ENCODE measurements around the gene RGS3.

The RGS3 gene

GRCh38 chr9:113600023-113600823 lies 136.7 kb downstream of the RGS3 start:
- H3K9ac ChIP-seq (ENCODE audit: low read length) = no peak overlapping the region
- H3K4me2 ChIP-seq (ENCODE audit: low read depth, low read length) = no peak overlapping the region
- no peak for DNase-seq
- no peaks in the 10 kb centered on the region for H3K9me2 ChIP-seq (replicated peaks; ENCODE audit: insufficient read depth, low read length)
- no peaks in the 10 kb centered on the region for H3K36me3 ChIP-seq (replicated peaks; ENCODE audit: insufficient read depth, low read length)
- H3K4me1 ChIP-seq (ENCODE audit: low read length) = no peaks in the 10 kb centered on the region
- H3K27ac ChIP-seq (ENCODE audit: low read length) = no peak overlapping the region
- TF ChIP-seq EZH2 (optimal IDR thresholded peaks at IDR 0.05; ENCODE audit: low read depth, low read length) = no peak
- TF ChIP-seq EZH2phosphoT487 (IDR thresholded peaks at IDR 0.05; ENCODE audit: low read length) = no peak
- TF ChIP-seq CTCF (IDR thresholded peaks at IDR 0.05; ENCODE audit: low read length) = no peak
- H2AFZ ChIP-seq (ENCODE audit: low read length) = no peak overlapping the region
- H3K27me3 ChIP-seq (replicated peaks; ENCODE audit: insufficient read depth, low read length) = no peaks in the 10 kb centered on the region
- no peaks in the 10 kb centered on the region for H3K9me3 ChIP-seq (replicated peaks; ENCODE audit: insufficient read depth, low read length)
- H3K79me2 ChIP-seq (ENCODE audit: low read length) = no peaks in the 10 kb centered on the region
- no peak overlapping the region for H3K4me3 ChIP-seq (ENCODE audit: low read length)
- H3F3A ChIP-seq (ENCODE audit: insufficient read depth, low read length) = no peaks in the 10 kb centered on the region
- H4K20me1 ChIP-seq (ENCODE audit: insufficient read depth, low read length) = no peaks in the 10 kb centered on the region

GRCh38 chr9:113600871-113601614 lies 137.5 kb downstream of the RGS3 start:
- H3K4me1 ChIP-seq (ENCODE audit: low read length) = no peaks in the 10 kb centered on the region

GRCh38 chr9:113601656-113602055 lies 138.1 kb downstream of the RGS3 start:
- Histone ChIP-seq H3K36me3 (replicated peaks; ENCODE audit: insufficient read depth, low read length) (no peaks in the 10 kb centered on the region), H2AFZ (ENCODE audit: low read length) (no peak overlapping the region), H3K4me3 (ENCODE audit: low read length) (no peak overlapping the region), H3K9me2 (replicated peaks; ENCODE audit: insufficient read depth, low read length) (no peaks in the 10 kb centered on the region), H4K20me1 (ENCODE audit: insufficient read depth, low read length) (no peaks in the 10 kb centered on the region), H3K27me3 (replicated peaks; ENCODE audit: insufficient read depth, low read length) (no peaks in the 10 kb centered on the region), H3K4me1 (ENCODE audit: low read length) (no peaks in the 10 kb centered on the region), H3K9ac (ENCODE audit: low read length) (no peak overlapping the region), H3K4me2 (ENCODE audit: low read depth, low read length) (no peak overlapping the region), H3K9me3 (replicated peaks; ENCODE audit: insufficient read depth, low read length) (no peaks in the 10 kb centered on the region), H3K79me2 (ENCODE audit: low read length) (no peaks in the 10 kb centered on the region), H3F3A (ENCODE audit: insufficient read depth, low read length) (no peaks in the 10 kb centered on the region), H3K27ac (ENCODE audit: low read length) (no peak overlapping the region)
- DNase-seq = no peak
- TF ChIP-seq EZH2phosphoT487 (IDR thresholded peaks at IDR 0.05; ENCODE audit: low read length) (no peak), EZH2 (optimal IDR thresholded peaks at IDR 0.05; ENCODE audit: low read depth, low read length) (no peak), CTCF (IDR thresholded peaks at IDR 0.05; ENCODE audit: low read length) (no peak)

More at GRCh38 chr9:113600871-113601614, 137.5 kb downstream of the RGS3 start:
- Histone ChIP-seq H3K27ac (ENCODE audit: low read length) (no peak overlapping the region), H3K4me2 (ENCODE audit: low read depth, low read length) (no peak overlapping the region), H3F3A (ENCODE audit: insufficient read depth, low read length) (no peaks in the 10 kb centered on the region), H4K20me1 (ENCODE audit: insufficient read depth, low read length) (no peaks in the 10 kb centered on the region), H2AFZ (ENCODE audit: low read length) (no peak overlapping the region), H3K36me3 (replicated peaks; ENCODE audit: insufficient read depth, low read length) (no peaks in the 10 kb centered on the region), H3K9me2 (replicated peaks; ENCODE audit: insufficient read depth, low read length) (no peaks in the 10 kb centered on the region), H3K27me3 (replicated peaks; ENCODE audit: insufficient read depth, low read length) (no peaks in the 10 kb centered on the region), H3K9ac (ENCODE audit: low read length) (no peak overlapping the region), H3K9me3 (replicated peaks; ENCODE audit: insufficient read depth, low read length) (no peaks in the 10 kb centered on the region), H3K4me3 (ENCODE audit: low read length) (no peak overlapping the region), H3K79me2 (ENCODE audit: low read length) (no peaks in the 10 kb centered on the region)
- no peak for DNase-seq
- TF ChIP-seq CTCF (IDR thresholded peaks at IDR 0.05; ENCODE audit: low read length) = no peak
- no peak for TF ChIP-seq EZH2phosphoT487 (IDR thresholded peaks at IDR 0.05; ENCODE audit: low read length)
- no peak for TF ChIP-seq EZH2 (optimal IDR thresholded peaks at IDR 0.05; ENCODE audit: low read depth, low read length)

All from MM.1S (cell line).